Endometrial microvascular endothelial cells (primary cell): ENCODE results near the gene DCAF5. TPM values are rescaled to one million over a fixed set of nuclear protein-coding genes. Genes with fewer than 3 reads are reported as not detected.

ENCODE experiments used
- in situ Hi-C: cut with HindIII; loops from 2 replicates; pipeline ENCODE4 v1.10.0; 2017; ENCODE audit warnings: low sequenced_read_pairs, low pct_unique_long_range_greater_than_20kb; ENCODE audit errors: inconsistent ontology term
- total RNA-seq: library from RNA; depleted of rRNA; stranded (reverse); fragments of >200 nt; gene quantifications from one replicate; pipeline ENCODE4 v1.2.3, GENCODE V29; 2015; ENCODE audit errors: inconsistent ontology term

The DCAF5 gene
- total RNA-seq, 1 donor from 2014 or later = 16.6 TPM

DNA sequence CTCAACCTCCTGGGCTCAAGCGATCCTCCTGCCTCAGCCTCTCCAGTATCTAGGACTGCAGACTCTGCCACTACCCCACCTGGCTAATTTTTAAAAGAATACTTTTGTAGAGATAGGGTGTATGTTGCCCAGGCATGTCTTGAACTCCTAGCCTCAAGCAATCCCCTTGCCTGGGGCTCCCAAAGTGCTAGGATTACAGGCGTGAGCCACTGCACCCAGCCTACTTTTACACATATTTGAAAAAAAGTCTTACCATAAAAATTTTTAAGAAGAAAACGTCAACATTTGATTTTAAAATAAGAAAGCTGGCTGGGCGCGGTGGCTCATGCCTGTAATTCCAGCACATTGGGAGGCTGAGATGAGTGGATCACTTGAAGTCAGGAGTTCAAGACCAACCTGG lies 46.5 kb downstream of the DCAF5 start:
- in situ Hi-C loops = no loop called here

DNA sequence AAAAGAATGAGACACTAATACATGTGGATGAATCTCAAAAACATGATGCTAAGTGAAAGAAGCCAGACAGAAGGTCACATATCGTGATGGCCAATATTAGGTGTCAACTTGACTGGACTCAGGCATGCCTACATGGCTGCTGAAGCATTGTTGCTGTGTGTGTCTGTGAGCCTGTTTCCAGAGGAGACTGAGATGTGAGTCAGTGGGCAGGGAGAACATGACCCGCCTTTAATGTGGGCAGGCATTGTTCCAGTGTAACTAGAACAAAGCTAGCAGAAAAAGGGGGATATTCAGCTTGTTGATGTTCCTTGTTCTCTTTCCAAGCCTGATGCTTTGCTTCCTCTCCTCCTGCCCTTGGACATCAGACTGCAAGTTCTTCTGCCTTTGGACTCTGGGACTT lies 47.6 kb downstream of the DCAF5 start:
- in situ Hi-C loops = no loop called here

DNA sequence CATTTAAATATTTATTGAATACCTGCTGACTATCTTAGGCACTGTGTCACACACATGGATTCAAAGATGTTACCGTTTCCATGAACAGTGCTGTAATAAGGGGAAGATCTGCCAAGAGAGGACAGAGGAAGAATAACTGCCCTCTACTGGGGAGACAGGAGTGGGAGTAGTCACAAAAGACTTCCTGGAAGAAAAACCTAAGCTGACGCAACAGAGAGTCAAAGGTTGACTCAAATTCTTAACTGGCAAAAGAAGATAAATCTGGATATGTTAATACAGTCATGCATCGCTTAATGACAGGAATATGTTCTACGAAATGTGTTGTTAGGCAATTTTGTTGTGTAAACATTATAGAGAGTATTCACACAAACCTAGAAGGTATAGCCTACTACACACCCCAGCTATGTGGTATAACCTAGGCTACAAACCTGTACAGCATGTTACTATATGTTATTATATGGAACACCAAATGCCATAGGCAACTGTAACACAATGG lies 51.5 kb downstream of the DCAF5 start:
- in situ Hi-C loops = no loop called here

DNA sequence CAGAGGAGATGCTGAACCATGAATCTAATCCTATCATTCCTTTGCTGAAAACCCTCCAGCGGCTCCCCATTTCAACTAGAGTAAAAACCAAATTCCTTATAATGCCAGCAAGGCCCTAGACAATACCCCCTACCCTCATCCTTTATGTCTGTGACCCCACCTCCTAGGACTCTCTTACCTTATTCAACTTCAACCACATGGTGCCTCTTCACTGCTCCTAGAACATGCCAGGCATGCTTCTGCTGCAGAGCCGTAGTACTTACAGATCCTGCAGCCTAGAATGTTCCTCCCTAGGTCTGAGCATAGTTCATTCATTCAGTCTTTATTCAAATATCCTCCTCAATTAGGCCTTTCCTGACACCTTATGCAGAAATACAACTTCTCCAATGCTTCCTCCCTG lies 54.9 kb downstream of the DCAF5 start:
- in situ Hi-C loops = no loop called here

DNA sequence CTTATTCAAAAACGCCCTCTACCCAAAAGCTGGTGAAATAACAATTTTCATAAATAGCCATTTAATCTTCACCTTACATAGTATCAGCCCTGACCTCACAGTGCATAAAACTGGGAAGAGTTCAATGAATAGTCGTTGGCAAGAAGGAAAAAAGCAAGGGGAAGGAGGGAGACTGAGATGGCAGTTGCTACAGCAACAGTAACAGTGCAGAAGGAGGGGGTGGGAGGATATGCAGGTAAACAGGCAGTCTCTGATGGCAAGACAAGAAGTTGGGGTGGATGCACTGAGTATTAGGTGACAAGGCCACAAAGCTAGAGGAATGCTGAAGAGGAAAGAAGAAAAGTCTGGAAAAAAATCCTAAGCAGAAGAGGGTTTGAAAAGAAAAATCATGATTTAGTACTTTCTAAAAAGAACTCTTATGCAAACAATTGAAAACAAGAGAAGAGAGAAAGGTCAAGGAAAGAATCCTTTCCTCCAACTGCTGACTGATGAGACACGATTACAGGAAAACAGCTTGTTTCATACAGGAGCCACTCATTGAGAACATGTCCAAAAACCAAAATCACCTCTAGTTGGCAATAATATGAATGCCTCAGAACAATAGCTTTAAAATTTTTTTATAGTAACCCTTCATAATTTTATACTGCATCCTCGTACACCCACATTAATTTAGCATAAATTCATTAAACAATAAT lies 56.0 kb downstream of the DCAF5 start:
- in situ Hi-C loops = no loop called here

DNA sequence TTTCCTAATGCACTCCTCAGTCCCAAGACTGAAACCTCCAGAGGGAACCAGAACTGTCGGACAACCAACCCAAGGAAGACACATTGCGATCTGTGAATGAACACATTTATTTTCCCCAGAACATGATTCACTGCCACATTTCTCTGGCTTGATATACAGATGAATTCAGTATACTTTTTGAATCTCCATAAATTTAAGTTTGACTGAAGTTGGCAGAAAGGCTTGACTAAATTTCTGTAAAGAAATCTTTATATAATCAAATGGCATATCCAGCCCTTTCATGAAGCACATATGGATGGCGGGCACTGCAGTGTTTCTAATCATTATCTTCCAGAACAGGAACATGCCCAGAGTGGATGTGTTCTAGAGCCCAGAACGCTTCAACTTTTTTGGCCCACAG lies 56.7 kb downstream of the DCAF5 start:
- in situ Hi-C loops = no loop called here

DNA sequence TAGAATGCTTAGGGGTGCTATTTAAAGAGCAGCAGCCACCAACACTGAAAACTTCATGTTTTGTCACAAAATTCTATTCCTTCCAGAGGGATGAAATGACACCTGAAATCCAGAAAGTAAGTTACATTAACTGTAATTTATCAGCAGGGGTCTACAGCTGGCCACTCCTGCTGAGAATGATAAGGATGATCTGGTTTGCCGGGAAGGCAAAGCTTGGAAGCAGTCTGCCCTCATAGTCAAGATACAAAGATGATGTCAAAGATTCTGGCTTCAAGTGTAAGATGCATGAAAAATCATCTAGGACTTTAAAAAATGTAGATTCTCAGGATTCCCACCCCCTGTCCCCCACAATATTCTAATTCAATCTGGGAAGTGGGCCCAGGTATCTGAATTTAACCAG lies 58.4 kb downstream of the DCAF5 start:
- in situ Hi-C loops = no loop called here

DNA sequence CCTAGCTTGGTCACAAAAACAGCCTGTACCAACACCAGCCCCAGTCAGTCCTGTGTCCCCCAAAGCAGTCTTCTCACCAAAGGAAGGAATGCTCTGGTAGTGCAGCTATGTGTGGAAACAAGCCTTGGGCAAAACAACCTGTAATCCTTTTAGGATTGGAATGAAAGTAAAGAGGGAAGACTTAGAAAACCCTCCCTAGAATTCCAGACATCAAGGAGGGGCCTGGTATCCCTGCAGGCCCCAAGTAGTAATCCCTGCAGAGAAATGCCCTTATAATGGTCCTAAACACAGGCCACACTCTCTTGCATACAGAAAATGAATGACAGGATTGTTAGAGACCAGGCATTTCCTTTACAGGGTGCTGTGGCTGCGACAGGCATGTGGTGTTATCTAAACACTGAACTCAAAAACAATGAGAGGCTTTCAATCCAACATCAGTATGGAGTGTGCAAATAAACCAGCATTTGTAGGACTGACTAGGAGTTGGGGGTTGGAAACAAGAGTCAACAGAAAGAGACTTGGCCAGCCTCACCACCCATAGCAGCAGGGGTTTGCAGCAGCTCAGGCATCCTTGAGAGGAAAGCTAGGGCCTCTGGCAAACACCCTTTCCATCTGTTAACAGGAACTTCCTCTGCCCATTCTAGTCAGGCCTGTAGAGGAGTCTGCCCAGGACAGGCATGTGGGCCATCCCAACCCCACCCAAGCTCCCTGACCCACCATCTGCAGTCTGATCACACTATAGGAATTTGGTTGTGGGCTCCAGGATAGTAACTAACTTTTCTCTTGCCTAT lies 59.1 kb downstream of the DCAF5 start:
- in situ Hi-C loops = no loop called here

DNA sequence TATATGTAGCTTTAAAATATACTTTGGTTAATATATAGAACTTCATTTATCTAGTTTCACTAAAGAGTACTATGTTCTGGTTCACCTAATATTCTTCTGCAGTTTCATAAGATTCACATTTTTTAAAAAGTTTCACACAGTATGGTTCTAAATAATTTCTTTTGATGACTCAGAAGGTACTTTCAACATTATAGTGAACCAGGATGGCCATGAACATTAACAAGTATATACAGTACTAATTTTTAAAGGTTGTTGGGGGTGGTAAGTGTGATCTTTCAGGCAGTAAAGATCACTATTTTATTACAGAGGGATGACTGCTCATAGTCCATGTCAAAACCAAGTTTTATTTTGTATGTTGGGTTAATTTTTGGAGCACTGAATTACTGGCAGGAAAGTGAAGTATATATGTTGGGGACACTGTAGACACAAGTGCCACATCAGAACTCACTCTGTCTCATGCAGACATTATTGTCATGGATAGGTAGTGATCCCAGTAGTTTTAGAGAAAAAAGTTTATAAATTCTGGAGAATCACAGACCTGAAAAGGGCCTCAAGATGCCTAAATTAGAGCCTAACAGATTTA lies 60.0 kb downstream of the DCAF5 start:
- in situ Hi-C loops = no loop called here

DNA sequence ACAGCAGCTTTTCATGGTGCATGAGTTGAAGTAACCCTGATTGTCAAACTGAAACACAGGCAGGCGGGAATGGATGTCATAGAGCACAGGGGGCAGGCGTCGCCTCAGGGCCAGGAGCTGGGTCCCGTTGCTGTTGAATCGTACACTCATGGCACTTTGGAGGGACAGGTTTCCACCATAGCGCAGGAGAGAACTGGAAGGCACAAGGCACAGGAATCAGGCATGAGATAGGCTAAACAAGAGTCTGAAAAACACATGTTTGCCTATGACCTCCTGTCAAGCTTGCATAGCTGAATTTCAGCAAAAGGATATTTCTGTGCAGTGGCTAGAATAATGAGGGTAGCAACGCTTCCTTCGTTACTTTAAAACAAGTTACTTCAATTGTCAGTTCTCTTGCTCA lies 61.2 kb downstream of the DCAF5 start:
- in situ Hi-C loops = no loop called here

DNA sequence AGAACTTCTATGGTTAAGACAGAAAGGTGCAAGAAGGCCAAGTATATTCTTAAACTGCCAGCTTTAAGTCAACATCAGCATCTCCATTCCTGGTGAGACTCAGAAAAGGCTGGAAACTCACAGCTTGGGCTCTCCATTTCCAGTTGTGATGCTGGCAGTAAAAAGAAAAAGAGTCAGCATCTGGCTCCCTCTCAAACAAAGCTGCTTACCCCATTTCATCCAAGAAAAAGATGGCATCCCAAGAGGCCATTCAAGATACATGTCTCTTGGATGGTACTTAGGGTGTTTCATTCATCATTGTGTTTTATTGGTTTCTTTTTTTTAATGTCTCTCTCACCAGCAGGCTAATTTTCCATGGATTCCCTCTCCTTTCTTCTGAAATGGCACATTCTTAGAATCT lies 61.9 kb downstream of the DCAF5 start:
- in situ Hi-C loops = no loop called here

DNA sequence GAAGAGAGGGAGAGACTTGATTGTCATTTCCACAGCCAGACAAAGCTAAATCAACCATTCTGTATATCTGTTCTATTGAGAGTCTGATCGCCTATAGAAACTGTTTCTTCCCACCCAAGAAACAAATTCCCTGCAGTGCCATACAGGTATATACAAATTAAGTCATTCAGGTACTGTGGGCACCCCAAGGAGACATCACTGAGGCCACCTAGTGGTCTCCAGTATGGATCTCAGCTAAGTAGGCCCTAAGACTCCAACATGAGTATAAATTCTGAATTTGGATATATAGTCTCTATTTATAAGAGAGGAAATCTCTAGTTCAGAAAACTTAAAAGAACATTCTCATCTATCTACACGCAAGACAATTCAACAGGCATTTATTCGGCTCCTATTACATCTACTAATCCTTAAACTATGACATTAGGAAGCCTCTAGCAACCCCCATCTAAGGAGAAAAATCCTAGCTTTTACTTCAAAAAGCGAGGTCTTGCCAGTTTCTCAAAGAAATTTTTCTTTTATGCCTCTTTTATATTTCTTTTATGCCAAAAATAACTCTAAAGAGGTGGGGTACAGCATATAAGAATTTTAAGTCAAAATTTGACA lies 62.6 kb downstream of the DCAF5 start:
- in situ Hi-C loops = no loop called here

DNA sequence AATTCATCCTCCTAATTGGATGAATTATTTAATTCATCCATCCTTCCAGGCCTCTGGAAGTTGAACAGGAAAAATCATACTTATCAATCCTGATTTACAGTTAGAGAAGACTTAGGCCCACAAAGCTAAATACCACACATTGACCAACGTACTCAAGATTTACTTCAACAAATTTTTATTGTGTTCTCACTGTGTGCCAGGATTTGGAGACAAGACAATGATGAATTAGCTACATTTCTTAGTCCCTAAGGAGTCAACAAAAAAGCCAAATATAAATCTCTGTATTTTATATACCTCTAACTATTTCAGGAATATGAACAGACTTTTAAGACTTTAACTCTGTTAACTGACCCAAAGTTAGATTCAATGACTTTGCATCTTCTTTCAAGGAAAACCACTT lies 63.9 kb downstream of the DCAF5 start:
- in situ Hi-C loops = no loop called here

DNA sequence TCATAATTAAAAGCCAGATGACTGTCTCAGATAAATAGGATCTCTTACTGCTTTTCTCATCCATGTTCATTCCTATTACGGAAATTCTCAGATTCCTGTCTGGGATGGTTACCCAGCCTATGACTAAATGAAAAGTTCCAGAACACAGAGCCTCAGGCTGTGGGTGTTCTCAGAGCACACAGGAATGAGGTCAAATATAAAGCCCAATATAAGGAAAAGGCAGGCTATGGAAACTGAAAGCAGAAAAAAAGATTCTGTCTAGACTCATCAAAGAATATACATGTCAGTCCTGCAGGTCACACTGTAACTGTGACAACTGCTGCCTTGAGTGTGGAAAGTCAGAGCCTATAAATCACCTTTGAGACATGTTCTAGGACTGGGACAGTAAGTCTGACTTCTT lies 64.3 kb downstream of the DCAF5 start:
- in situ Hi-C loops = no loop called here

DNA sequence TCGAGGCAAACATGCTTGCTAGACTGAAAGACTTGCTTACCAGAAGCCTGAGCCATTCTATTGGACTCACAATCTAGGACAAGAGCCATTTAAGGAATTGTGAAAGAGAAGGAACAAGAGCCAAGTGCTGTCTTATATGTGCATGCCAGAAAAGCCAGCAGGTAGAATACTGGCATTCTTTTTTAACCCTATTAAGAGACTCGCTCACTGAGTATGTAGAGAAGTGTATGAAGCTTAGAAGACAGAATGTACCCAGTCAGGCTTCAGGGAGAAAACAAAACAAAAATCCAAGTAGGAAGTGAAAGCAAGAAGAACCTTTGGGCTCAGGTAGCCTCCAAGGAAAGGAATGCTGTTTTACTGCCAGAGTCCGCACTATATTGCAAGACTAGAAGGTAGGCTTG lies 65.9 kb downstream of the DCAF5 start:
- in situ Hi-C loops = no loop called here

DNA sequence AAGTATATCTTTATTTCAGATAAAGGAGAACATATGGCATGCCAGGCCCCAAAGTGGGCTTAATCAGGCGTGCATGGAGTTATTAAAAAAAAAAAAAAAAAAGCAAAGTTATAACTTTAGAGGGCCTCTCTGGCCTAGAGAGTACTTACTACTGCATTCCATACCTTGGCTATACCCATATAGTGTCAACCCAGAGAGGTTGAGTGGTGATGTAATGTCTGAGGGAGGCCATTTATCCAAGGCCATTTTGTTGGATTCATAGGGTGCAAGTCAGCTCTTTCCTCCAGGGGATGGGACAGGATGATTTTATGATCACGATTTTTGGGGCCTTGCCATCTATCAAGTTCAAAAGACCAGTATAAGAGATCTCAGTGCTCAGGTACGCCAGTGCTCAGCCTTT lies 66.4 kb downstream of the DCAF5 start:
- in situ Hi-C loops = no loop called here

DNA sequence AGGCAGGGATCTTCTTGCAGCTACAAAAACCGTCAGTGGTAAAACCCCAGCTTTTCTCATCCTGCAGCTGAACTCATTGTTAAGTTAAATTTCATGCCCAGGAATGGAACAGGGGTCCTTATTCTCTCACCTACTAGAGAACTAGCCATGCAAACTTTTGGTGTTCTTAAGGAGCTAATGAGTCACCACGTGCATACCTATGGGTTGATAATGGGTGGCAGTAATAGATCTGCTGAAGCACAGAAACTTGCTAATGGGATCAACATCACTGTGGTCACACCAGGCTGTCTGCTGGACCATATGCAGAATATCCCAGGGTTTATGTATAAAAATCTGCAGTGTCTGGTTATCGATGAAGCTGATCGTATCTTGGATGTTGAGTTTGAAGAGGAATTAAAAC lies 68.9 kb downstream of the DCAF5 start:
- in situ Hi-C loops = no loop called here

DNA sequence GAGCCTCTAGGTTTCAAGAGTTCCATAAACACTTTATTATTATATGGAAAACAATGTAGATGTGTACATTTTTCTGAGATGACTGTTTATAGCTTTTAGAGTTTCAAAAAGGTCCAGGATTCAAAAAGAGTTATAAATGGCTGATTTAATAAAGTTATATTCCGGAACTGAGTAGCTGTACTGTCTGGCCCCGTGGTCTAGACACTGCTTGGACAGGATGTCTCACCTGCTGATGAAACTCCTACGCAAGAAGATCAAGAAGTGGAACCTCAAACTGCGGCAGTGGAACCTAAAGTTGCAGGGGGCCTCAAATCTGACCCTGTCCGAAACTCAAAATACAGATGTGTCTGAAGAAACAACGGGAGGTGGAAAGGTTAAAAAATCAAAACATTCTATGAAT lies 69.7 kb downstream of the DCAF5 start:
- in situ Hi-C loops = no loop called here

DNA sequence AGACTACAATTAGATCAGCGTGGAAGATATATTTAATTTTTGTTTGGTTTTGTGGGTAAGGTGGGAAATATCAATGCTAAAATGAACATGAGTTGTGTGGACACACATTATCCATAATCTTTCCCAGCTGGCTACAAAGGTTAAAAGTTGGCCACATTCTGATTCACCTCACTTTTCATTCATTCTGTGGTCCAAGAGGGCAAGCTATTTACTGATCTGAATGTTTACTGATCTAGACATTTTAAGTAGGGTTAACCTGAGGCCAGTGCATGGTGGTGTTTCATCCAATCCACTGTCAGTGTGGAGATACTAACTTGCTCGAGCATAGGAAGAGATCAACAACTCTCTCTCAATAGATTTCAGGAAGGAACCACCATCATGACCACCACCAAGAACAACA lies 71.6 kb downstream of the DCAF5 start:
- in situ Hi-C loops = no loop called here

DNA sequence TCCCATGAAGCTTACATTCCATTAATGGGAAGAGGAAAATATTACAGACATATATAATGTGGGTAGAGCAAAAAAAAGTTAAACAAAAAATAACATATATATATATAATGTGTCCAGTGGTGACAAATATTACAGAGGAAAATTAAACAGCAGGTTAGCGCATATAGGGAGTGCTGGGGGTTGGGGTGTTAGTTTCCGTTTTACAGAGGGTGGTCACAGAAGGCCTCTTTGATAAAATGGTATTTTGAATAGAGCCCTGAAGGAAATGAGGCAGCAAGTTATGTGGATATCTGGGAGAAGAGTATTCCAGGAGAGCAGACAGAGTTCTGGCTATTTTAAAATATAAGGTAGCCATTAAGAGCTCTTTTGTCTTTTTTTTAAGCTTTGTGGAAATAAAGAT lies 73.2 kb downstream of the DCAF5 start:
- in situ Hi-C loops = no loop called here
